Fibroblast of mammary gland (primary cell): ENCODE measurements around the gene TBKBP1.

Experiments
- DNase-seq: peaks from one replicate; pipeline ENCODE4 v3.0.0-alpha.2; 2010; ENCODE audit warnings: low read depth
- H3K4me3 ChIP-seq: 2 replicates; pipeline ENCODE4 v1.5.1; 2011; ENCODE audit warnings: low read depth, mild to moderate bottlenecking, low read length, moderate library complexity; ENCODE audit not compliant: control insufficient read depth
- TF ChIP-seq, protein P1 (sequence below): conservative IDR thresholded peaks from 2 replicates; pipeline ENCODE4 v1.5.1; 2011; ENCODE audit warnings: low read depth, low read length, inconsistent platforms; ENCODE audit not compliant: control insufficient read depth, insufficient read depth

The TBKBP1 gene, protein sequence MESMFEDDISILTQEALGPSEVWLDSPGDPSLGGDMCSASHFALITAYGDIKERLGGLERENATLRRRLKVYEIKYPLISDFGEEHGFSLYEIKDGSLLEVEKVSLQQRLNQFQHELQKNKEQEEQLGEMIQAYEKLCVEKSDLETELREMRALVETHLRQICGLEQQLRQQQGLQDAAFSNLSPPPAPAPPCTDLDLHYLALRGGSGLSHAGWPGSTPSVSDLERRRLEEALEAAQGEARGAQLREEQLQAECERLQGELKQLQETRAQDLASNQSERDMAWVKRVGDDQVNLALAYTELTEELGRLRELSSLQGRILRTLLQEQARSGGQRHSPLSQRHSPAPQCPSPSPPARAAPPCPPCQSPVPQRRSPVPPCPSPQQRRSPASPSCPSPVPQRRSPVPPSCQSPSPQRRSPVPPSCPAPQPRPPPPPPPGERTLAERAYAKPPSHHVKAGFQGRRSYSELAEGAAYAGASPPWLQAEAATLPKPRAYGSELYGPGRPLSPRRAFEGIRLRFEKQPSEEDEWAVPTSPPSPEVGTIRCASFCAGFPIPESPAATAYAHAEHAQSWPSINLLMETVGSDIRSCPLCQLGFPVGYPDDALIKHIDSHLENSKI

DNA sequence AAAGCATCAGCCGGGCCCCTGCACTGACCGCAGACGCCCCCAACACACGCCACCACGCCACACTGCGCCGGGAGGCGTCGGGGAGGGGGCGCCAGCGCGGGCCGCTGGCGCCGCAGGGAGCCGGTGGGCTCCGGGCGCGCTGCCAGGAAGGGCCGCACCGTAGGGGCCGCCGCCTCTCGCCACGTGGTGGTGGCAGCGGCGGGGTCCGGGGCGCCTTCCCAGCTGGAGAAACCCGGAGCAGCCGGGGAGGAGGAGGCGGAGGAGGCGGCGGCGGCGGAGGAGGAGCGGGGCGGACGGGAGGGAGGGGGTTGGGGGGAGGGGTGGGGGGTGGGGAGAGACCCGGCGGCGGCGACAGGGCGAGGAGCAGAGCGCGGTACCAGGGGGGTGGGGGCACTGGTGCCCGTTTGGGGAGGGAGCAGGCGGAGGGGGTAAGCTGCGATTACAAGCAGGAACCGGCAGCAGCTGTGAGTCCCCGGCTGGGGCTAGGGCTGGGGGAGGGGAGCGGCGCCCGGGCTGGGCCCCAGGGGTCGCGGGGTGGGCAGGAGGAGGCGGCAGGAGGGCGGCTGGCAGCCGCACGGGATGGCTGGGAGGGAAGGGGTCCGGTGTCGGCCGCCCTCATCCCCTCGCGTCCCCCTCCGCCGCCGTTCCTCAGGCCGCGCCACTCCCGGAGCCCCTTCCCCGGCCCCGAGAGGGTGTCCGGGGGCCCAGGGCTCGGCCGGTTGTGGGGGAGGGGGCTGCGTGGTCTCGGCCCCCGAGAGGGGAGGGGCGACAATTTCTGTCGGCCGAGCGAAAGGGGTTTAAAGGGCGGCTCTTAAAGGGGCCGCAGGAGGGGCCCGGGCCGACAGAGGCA, at the start of gene TBKBP1:
Gene TBKBP1 (plus strand): TSS at position 431 of the 850 bp plus-strand sequence. CDS start 1,952 bp downstream, outside the sequence.
- H3K4me3 ChIP-seq = peak within 1 kb of the TSS; percentile 51

DNA sequence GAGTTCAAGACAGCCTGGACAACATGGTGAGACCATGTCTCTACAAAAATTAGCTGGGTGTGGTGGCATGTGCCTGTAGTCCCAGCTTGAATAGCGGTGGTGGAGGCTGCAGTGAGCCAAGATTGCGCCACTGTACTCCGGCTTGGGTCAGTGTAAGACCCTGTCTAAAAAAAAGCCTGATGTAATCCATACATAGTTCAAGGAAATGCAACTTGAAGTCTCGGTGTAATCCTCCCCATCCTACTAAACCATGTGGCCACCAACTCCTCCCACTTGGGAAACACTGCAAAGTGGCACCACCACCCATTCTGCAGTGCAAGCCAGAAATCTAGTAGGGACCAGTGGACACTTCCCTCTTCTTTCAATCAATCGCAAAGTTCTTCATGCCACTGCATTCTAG, 49.6 kb upstream of the TBKBP1 start:
- no peak overlapping the region for H3K4me3 ChIP-seq
- no peak for DNase-seq
- TF ChIP-seq, protein P1, sequence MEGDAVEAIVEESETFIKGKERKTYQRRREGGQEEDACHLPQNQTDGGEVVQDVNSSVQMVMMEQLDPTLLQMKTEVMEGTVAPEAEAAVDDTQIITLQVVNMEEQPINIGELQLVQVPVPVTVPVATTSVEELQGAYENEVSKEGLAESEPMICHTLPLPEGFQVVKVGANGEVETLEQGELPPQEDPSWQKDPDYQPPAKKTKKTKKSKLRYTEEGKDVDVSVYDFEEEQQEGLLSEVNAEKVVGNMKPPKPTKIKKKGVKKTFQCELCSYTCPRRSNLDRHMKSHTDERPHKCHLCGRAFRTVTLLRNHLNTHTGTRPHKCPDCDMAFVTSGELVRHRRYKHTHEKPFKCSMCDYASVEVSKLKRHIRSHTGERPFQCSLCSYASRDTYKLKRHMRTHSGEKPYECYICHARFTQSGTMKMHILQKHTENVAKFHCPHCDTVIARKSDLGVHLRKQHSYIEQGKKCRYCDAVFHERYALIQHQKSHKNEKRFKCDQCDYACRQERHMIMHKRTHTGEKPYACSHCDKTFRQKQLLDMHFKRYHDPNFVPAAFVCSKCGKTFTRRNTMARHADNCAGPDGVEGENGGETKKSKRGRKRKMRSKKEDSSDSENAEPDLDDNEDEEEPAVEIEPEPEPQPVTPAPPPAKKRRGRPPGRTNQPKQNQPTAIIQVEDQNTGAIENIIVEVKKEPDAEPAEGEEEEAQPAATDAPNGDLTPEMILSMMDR = no peak

More for the DNA sequence above, at the start of gene TBKBP1:
- DNase-seq = no peak
- TF ChIP-seq, protein P1 = no peak

DNA sequence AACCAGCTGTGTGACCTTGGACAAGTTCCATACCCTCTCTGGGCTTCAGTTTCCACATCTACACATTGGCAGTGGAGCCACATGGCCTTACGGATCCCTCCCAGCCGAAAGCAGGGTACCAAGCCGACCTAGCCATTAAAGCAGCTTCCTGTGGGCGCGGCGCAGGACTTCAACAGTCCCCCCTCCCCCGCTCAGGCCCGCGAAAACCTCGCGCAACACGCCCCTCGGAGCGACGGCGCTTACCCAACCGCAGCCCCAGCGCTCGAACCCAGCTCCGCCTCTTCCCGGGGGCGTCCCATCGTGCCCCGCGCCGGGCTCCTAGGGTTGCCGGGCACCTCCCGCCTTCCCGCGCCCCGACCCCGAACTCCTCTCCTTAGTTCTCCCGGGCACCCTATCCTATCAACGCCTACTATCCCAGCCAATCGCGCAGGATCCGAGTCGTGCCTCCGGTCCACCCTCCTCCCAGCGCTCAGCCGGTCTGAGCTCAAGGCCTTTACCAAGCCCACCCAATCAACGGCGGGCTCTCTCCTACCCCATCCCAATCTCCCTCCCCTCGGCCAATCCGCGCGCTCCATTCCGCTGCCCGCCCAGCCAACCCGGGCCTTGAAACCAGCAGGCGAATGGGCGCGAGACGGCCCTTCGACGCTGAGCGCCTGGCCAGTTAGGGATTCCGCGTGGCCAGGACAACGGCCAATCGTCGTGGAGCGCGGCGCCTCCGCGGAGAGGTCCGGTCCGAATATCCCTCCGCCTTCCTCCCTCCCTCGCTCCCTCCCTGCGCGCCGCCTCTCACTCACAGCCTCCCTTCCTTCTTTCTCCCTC, 44.6 kb upstream of the TBKBP1 start, which contains the start of gene KPNB1:
Gene KPNB1 (plus strand): TSS at position 767 of the 819 bp plus-strand sequence. CDS start 326 bp downstream, outside the sequence.
- TF ChIP-seq, protein P1 = no peak
- H3K4me3 ChIP-seq = peak within 1 kb of the TSS; percentile 77
- DNase-seq = peak; percentile 100

DNA sequence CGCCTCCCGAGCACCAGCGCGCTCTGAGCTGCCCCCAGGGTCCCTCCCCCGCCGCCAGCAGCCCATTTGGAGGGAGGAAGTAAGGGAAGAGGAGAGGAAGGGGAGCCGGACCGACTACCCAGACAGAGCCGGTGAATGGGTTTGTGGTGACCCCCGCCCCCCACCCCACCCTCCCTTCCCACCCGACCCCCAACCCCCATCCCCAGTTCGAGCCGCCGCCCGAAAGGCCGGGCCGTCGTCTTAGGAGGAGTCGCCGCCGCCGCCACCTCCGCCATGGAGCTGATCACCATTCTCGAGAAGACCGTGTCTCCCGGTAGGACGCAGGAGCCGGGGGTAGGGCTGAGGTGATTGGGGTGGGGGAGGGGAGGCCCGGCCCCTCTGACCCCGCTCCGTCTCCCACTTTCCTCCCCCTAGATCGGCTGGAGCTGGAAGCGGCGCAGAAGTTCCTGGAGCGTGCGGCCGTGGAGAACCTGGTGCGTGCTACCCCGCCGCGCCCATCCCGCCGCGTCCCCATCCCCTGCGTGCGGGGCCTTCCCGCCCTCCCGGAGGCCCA, 43.9 kb upstream of the TBKBP1 start:
- H3K4me3 ChIP-seq = peak overlapping the region; percentile 73
- DNase-seq = no peak
- TF ChIP-seq, protein P1 = no peak

DNA sequence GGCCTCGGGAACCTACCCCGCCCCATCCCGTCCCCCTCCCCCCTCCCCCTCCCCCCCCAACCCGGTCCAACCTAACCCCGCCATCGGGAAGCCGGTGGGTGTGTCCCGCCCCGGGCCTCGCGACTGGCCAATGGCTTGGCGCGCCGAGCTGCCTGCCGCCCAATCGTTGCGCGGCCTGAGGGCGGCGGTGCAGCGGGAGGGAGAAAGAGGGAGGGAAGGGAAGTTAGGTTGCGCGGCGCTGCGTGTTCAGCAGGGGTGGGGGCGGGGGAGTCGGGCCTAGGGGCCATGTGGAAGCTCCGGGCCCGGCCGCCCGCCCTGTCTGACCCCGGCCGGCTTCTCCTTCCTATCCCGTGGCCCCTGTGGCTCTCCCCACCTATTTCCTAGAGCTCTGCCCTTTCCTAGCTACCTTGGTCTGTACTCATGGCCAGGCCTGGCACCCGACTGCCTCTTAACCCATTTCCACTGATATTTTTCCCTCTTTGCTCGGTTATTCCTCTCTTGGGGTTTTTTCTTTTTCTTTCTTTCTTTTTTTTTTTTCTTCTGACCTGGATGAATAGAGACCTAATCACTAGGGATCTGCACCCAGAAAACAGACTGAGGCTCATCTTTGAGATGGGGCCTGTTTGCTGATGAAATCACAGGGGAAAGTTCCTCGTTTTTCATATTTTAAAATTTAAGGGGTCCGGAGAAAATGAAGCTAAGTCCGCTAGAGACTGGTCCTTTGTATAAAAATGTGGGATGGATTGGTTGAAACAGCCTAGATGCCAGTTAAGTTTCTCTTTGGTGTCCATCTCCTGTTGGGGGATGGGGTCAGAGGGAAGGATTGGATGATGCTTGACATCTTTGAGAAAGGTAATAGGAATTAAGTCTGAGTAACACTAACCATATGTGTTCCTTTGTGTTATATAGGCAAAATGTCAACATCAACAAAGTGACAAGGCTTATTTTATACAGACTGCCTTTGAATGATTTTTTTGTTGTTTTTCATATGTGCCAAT, 43.1 kb upstream of the TBKBP1 start:
- H3K4me3 ChIP-seq = peak overlapping the region; percentile 73
- TF ChIP-seq, protein P1 = no peak
- peak; percentile 94 for DNase-seq
